A549 (cell line): ENCODE measurements around the gene ESRRB. TPM values are rescaled to one million over a fixed set of nuclear protein-coding genes. Genes with fewer than 3 reads are reported as not detected.

Experiments
- ATAC-seq, 2 experiments: fragments of 200-7000 bp in 1 of 2; fragments of >200 bp in 1 of 2; cut with Nextera tagmentation in 1 of 2; cut with Tn5 transposase in 1 of 2; 3 replicates each; pipeline versions ENCODE4 v1.8.0 to v1.9.1; 2018 to 2020; ENCODE audit warnings: mild to moderate bottlenecking in 1 of 2, moderate library complexity in 1 of 2
- CTCF ChIA-PET: fragments of 300-600 bp; sonication (Branson Sonifier 250); formaldehyde crosslinking; extraction: SDS; loops from one replicate; lab custom pipeline; 2021; ENCODE audit warnings: antibody characterized with exemption, inconsistent platforms; lab: Yijun Ruan, JAX
- POLR2A ChIA-PET: fragments of 350-600 bp; formaldehyde crosslinking; extraction: SDS; loops from one replicate; lab custom pipeline; 2021; ENCODE audit warnings: antibody characterized with exemption, inconsistent platforms; lab: Yijun Ruan, JAX
- DNase-seq, 2 experiments: peaks; one replicate each; pipeline versions ENCODE4 v3.0.0 to v3.0.0-alpha.2; 2011 to 2016; ENCODE audit warnings: low read depth in 1 of 2, low spot score in 1 of 2
- FAIRE-seq: peaks from 2 replicates; lab custom pipeline; 2011; peaks lifted over from hg19 to GRCh38; lab: Jason Lieb, UNC
- H3K27ac ChIP-seq, 2 experiments: fragments of >200 bp; sonication (Bioruptor Twin); formaldehyde crosslinking; 3 replicates each; pipeline ENCODE4 v1.5.1; 2016 to 2017
- H3K4me1 ChIP-seq: fragments of >200 bp; sonication (Bioruptor Twin); formaldehyde crosslinking; 3 replicates; pipeline ENCODE4 v1.6.1; 2016
- H3K4me2 ChIP-seq: fragments of >200 bp; sonication (Bioruptor Twin); formaldehyde crosslinking; 3 replicates; pipeline ENCODE4 v1.6.1; 2016
- H3K4me3 ChIP-seq: fragments of >200 bp; sonication (Bioruptor Twin); formaldehyde crosslinking; 3 replicates; pipeline ENCODE4 v1.5.1; 2016
- H3K9me3 ChIP-seq: fragments of >200 bp; sonication (Bioruptor Twin); formaldehyde crosslinking; 3 replicates; pipeline ENCODE4 v1.6.1; 2016
- BHLHE40 ChIP-seq: IDR thresholded peaks from 2 replicates; pipeline ENCODE4 v1.6.1; 2012; ENCODE audit warnings: low read depth, low read length, inconsistent platforms
- CBX8 ChIP-seq: fragments of 200-600 bp; sonication (generic); IDR thresholded peaks from 2 replicates; pipeline ENCODE4 v1.6.1; 2016
- CEBPB ChIP-seq, 2 experiments: fragments of >200 bp in 1 of 2; sonication (Bioruptor Twin) in 1 of 2; formaldehyde crosslinking in 1 of 2; IDR thresholded peaks; 2 replicates each; pipeline ENCODE4 v1.6.1; 2012 to 2016
- EP300 ChIP-seq, 2 experiments: fragments of >200 bp; sonication (Bioruptor Twin); formaldehyde crosslinking; IDR thresholded peaks; 2 replicates in 1 of 2; 3 replicates in 1 of 2; pipeline ENCODE4 v1.6.1; 2016 to 2017
- ESRRA ChIP-seq: fragments of 150-350 bp; IDR thresholded peaks from 2 replicates; pipeline ENCODE4 v1.6.1; 2014; ENCODE audit warnings: mild to moderate bottlenecking, low read length, borderline replicate concordance
- FOSB ChIP-seq: fragments of 250-450 bp; sonication (Bioruptor Pico); IDR thresholded peaks from 2 replicates; pipeline ENCODE4 v1.5.0; 2020; ENCODE audit warnings: mild to moderate bottlenecking, moderate library complexity
- FOSL2 ChIP-seq, 2 experiments: fragments of 450-650 bp in 1 of 2; fragments of >200 bp in 1 of 2; sonication (Bioruptor Twin) in 1 of 2; formaldehyde crosslinking; IDR thresholded peaks; 2 replicates each; pipeline versions ENCODE4 v1.5.0 to v1.6.1; 2016 to 2020; ENCODE audit warnings: mild to moderate bottlenecking in 1 of 2, moderate library complexity in 1 of 2
- HDAC2 ChIP-seq: fragments of 200-600 bp; sonication (generic); IDR thresholded peaks from 2 replicates; pipeline ENCODE4 v1.6.1; 2016
- HEYL ChIP-seq: fragments of 250-450 bp; sonication (Bioruptor Pico); IDR thresholded peaks from 2 replicates; pipeline ENCODE4 v1.8.0; 2021; ENCODE audit warnings: mild to moderate bottlenecking, moderate library complexity
- HOXA7 ChIP-seq: fragments of 250-450 bp; sonication (Bioruptor Pico); IDR thresholded peaks from 2 replicates; pipeline ENCODE4 v1.5.0; 2020; ENCODE audit warnings: mild to moderate bottlenecking, moderate library complexity
- HOXB13 ChIP-seq: fragments of 250-450 bp; sonication (Bioruptor Pico); IDR thresholded peaks from 2 replicates; pipeline ENCODE4 v1.5.0; 2020; ENCODE audit warnings: low read depth, mild to moderate bottlenecking, moderate library complexity
- MAFK ChIP-seq: fragments of 450-650 bp; IDR thresholded peaks from 2 replicates; pipeline ENCODE4 v1.6.1; 2014; ENCODE audit not compliant: partially characterized antibody
- MYC ChIP-seq: IDR thresholded peaks from 2 replicates; pipeline ENCODE4 v1.6.1; 2012; ENCODE audit warnings: mild to moderate bottlenecking, inconsistent platforms, low read length, improper control_type of control experiment, borderline replicate concordance
- PHF8 ChIP-seq: fragments of 200-600 bp; sonication (generic); IDR thresholded peaks from 2 replicates; pipeline ENCODE4 v1.6.1; 2016; ENCODE audit warnings: low read depth, mild to moderate bottlenecking, antibody characterized with exemption, moderate library complexity, borderline replicate concordance
- POLR2AphosphoS2 ChIP-seq: conservative IDR thresholded peaks from 2 replicates; pipeline ENCODE4 v1.6.1; 2012; ENCODE audit warnings: low read length, improper control_type of control experiment, inconsistent platforms
- RNF2 ChIP-seq: fragments of 200-600 bp; sonication (generic); IDR thresholded peaks from 2 replicates; pipeline ENCODE4 v1.6.1; 2016; ENCODE audit warnings: low read depth, mild to moderate bottlenecking, antibody characterized with exemption, moderate library complexity, borderline replicate concordance
- TFCP2L1 ChIP-seq: fragments of 250-450 bp; sonication (Bioruptor Pico); IDR thresholded peaks from 2 replicates; pipeline ENCODE4 v1.5.0; 2021; ENCODE audit warnings: mild to moderate bottlenecking
- TP53 ChIP-seq: fragments of 250-450 bp; sonication (Bioruptor Pico); IDR thresholded peaks from 2 replicates; pipeline ENCODE4 v1.5.0; 2021; ENCODE audit warnings: mild to moderate bottlenecking, moderate library complexity
- ZC3H11A ChIP-seq: fragments of 450-650 bp; IDR thresholded peaks from 2 replicates; pipeline ENCODE4 v1.6.1; 2014; ENCODE audit warnings: antibody characterized with exemption, mild to moderate bottlenecking
- ZNF302 ChIP-seq: fragments of 250-450 bp; sonication (Bioruptor Pico); IDR thresholded peaks from 2 replicates; pipeline ENCODE4 v1.9.0; 2021; ENCODE audit warnings: inconsistent platforms, mild to moderate bottlenecking, moderate library complexity
- ZSCAN20 ChIP-seq: fragments of 250-450 bp; sonication (Bioruptor Pico); IDR thresholded peaks from 2 replicates; pipeline ENCODE4 v1.8.0; 2022; ENCODE audit warnings: mild to moderate bottlenecking, moderate library complexity
- WGBS: methylation state at CpG from one replicate; pipeline ENCODE4 v1.1.6; 2017; ENCODE audit errors: missing lambda C conversion rate; 5-methylcytosine and 5-hydroxymethylcytosine counted together
- polyA plus RNA-seq, 4 experiments: library from polyadenylated mRNA; depleted of rRNA in 3 of 4; stranded (reverse); fragments of >200 nt; fragmentation: RNase III in 1 of 4; extraction: RNeasy Plus Mini Kit Qiagen cat#74134 plus additional on column Dnase treatment in 1 of 4; gene quantifications; 2 replicates in 3 of 4; 3 replicates in 1 of 4; pipeline ENCODE4 v1.2.3, GENCODE V29; 2011 to 2017
- TF ChIP-seq, protein P1 (sequence below): fragments of 150-350 bp; IDR thresholded peaks from 2 replicates; pipeline ENCODE4 v1.6.1; 2014; ENCODE audit warnings: low read depth, mild to moderate bottlenecking, low read length
- TF ChIP-seq, protein P2 (sequence below): fragments of 250-450 bp; sonication (Bioruptor Pico); IDR thresholded peaks from 2 replicates; pipeline ENCODE4 v1.5.0; 2020; ENCODE audit warnings: low read depth, mild to moderate bottlenecking, moderate library complexity
- TF ChIP-seq, protein P3 (sequence below): IDR thresholded peaks from 2 replicates; pipeline ENCODE4 v1.6.1; 2012

Gene ESRRB
- polyA plus RNA-seq, 2 of the 4 experiments (the other 2 are of a cell fraction): 0.15 to 0.19 TPM

DNA sequence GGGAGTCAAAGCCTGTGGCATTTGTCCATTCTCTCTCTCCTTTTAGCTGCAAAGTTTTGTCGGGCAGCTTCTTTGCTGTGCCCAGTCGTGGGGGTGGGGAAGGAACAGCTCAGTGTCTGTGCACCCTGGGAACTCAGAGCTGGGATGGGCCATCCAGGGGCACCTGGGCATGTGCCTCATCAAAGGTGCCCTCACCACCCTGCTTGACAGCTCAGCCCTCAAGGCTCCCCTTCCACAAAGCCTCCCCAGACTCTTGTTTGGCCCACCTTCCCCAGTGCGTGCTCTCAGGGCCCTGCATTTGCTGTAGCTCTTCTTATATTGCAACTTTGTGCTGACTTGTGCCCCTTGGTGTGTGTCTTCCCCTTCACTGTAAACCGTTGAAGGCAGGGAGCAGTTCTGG is 112.6 kb downstream of the ESRRB start:
- no peak overlapping the region for H3K4me2 ChIP-seq
- H3K9me3 ChIP-seq: no peaks in the 10 kb centered on the region
- 32% methylated on average over 4 of the region's 4 CpGs for WGBS
- ChIA-PET POLR2A (no interaction called here), CTCF (interaction anchor here (0.7 to 1.8 kb wide), 3 partner anchors 15 to 158 kb away, joined by 3 to 7 read pairs (median 3); no protein-coding TSS in a partner anchor)
- ATAC-seq: no peak
- TF ChIP-seq FOSL2 (IDR thresholded peaks at IDR 0.05): no peak
- no peak for TF ChIP-seq FOSL2 (CRISPR knock-in tag; IDR thresholded peaks at IDR 0.05)
- TF ChIP-seq, protein P1, sequence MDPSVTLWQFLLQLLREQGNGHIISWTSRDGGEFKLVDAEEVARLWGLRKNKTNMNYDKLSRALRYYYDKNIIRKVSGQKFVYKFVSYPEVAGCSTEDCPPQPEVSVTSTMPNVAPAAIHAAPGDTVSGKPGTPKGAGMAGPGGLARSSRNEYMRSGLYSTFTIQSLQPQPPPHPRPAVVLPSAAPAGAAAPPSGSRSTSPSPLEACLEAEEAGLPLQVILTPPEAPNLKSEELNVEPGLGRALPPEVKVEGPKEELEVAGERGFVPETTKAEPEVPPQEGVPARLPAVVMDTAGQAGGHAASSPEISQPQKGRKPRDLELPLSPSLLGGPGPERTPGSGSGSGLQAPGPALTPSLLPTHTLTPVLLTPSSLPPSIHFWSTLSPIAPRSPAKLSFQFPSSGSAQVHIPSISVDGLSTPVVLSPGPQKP: no peak
- TF ChIP-seq EP300 (IDR thresholded peaks at IDR 0.05): no peak
- TF ChIP-seq HEYL (CRISPR knock-in tag): no peak
- TF ChIP-seq, protein P2, sequence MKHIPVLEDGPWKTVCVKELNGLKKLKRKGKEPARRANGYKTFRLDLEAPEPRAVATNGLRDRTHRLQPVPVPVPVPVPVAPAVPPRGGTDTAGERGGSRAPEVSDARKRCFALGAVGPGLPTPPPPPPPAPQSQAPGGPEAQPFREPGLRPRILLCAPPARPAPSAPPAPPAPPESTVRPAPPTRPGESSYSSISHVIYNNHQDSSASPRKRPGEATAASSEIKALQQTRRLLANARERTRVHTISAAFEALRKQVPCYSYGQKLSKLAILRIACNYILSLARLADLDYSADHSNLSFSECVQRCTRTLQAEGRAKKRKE (CRISPR knock-in tag): no peak
- TF ChIP-seq BHLHE40: no peak
- no peak for TF ChIP-seq HOXB13 (CRISPR knock-in tag)
- no peak overlapping the region for H3K27ac ChIP-seq
- H3K4me1 ChIP-seq: no peaks in the 10 kb centered on the region
- no peak for FAIRE-seq
- no peak overlapping the region for H3K4me3 ChIP-seq
- DNase-seq: no peak

DNA sequence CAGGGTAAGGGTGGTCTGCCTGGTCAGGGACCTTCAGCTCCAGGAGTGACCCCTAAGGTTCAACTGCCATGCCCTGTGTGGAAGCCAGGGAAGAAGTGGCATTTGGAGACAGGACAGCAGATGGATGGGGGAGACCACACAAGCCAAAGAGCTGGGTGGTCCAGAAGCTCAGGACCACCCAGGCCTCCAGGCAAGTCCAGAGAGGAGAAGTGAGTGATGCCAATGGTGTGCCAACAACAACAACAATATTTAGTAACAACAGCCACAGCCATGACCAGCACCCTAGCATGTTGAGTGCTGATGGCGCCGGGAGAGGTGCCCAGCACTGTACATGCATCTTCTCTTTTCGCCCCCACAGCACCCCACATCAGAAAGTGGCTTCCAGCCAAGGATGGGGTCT is 113.7 kb downstream of the ESRRB start:
- H3K27ac ChIP-seq: no peak overlapping the region
- ATAC-seq (no peak), FAIRE-seq (no peak), DNase-seq (no peak)
- no peak overlapping the region for H3K4me2 ChIP-seq
- H3K4me3 ChIP-seq: no peak overlapping the region
- ChIA-PET POLR2A (no interaction called here), CTCF (interaction anchor here (1.0 to 1.8 kb wide), 3 partner anchors 16 to 439 kb away, joined by 3 to 7 read pairs (median 4); no protein-coding TSS in a partner anchor)
- no peaks in the 10 kb centered on the region for H3K9me3 ChIP-seq
- TF ChIP-seq ZNF302 (CRISPR knock-in tag) (no peak), TFCP2L1 (CRISPR knock-in tag) (no peak), PHF8 (no peak), POLR2AphosphoS2 (no peak), FOSB (no peak), CBX8 (no peak), ESRRA (no peak), RNF2 (no peak), HDAC2 (no peak), MYC (no peak)
- TF ChIP-seq, protein P2 (CRISPR knock-in tag): no peak
- 33% methylated on average over 3 of the region's 3 CpGs for WGBS
- H3K4me1 ChIP-seq: no peaks in the 10 kb centered on the region

DNA sequence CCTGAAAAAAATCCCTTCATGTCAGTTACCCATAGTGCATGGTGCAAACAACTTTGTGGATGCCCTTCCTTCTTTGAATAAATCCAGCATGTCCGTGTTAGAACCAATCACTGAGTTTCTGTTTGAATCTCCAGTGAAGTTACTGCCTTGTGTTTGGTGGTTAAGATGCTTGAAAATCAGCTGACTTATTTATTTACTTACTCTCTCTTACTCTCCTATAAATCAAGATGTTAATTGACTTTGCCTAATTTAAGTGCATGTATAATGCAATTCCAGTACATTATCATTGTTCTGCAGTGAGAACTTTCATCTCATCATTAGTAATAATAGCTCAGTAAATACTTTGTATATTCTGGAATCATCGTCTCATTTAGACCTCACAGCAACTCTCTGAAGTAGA is 114.2 kb downstream of the ESRRB start:
- no peak for FAIRE-seq
- 54% methylated on average over 2 of the region's 2 CpGs for WGBS
- no peaks in the 10 kb centered on the region for H3K9me3 ChIP-seq

More for the DNA sequence above, 114.2 kb downstream of the ESRRB start:
- ATAC-seq (no peak), DNase-seq (no peak)
- H3K4me3 ChIP-seq: no peak overlapping the region
- no peaks in the 10 kb centered on the region for H3K4me1 ChIP-seq
- ChIA-PET POLR2A (no interaction called here), CTCF (interaction anchor here (1.0 to 1.8 kb wide), 3 partner anchors 16 to 440 kb away, joined by 3 to 7 read pairs (median 4); no protein-coding TSS in a partner anchor)
- H3K27ac ChIP-seq: no peak overlapping the region
- H3K4me2 ChIP-seq: no peak overlapping the region
- TF ChIP-seq MAFK (no peak), HOXA7 (CRISPR knock-in tag) (no peak), EP300 (IDR thresholded peaks at IDR 0.05) (no peak), CEBPB (IDR thresholded peaks at IDR 0.05) (no peak), ZC3H11A (no peak), ZSCAN20 (CRISPR knock-in tag) (no peak), TP53 (CRISPR knock-in tag) (no peak)
- TF ChIP-seq, protein P3, sequence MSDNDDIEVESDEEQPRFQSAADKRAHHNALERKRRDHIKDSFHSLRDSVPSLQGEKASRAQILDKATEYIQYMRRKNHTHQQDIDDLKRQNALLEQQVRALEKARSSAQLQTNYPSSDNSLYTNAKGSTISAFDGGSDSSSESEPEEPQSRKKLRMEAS: no peak
